A549 (cell line): ENCODE measurements around the gene ADCY7.

Experiments used
- CTCF ChIP-seq: fragments of >200 bp; sonication (Bioruptor Twin); formaldehyde crosslinking; IDR thresholded peaks from 3 replicates; pipeline ENCODE4 v1.5.1; 2016
- EP300 ChIP-seq, 2 experiments: fragments of >200 bp; sonication (Bioruptor Twin); formaldehyde crosslinking; IDR thresholded peaks; 2 replicates in 1 of 2; 3 replicates in 1 of 2; pipeline ENCODE4 v1.6.1; 2016 to 2017

- no peak for TF ChIP-seq EP300 (IDR thresholded peaks at IDR 0.05)
- TF ChIP-seq CTCF: no peak
Observed at GRCh38 chr16:50303041-50303604, 36.8 kb downstream of the ADCY7 start.
